ENCODE data around the gene RGS10.
"Not testable (repeated sequence)": the region's sequence is repeated elsewhere in the genome, so short reads cannot be mapped to it uniquely, and the experiment has no call there.

RGS10 gene

DNA sequence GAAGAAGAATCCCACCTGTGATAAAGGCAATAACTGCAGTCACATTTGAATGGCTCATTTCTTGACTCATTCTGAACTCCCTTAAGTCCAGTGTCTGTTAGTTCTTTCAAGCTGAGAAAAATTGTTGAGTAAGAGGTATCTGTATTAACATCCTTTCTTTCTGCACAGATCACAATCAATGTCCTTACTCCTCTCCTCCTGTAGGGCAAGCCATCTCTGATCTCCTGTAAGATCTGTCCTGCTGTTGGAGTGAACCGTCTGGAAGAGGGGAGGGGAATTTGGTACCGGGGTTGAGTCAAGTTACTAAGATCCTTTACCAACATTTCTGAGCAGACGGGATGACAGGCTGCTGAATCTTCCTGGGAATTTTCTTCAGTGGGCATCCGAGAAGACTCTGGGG, 19.6 kb upstream of the RGS10 start:
- Histone ChIP-seq H3K9me2 (replicated peaks; ENCODE audit: low read depth, low read length) (no peaks in the 10 kb centered on the region), H3K27me3 (ENCODE audit: insufficient read depth, low read length, poor library complexity, severe bottlenecking) (no peaks in the 10 kb centered on the region), H3K79me2 (ENCODE audit: insufficient read depth, low read length) (no peaks in the 10 kb centered on the region), H4K20me1 (ENCODE audit: insufficient read depth, low read length, poor library complexity, severe bottlenecking) (no peaks in the 10 kb centered on the region), H3K4me1 (ENCODE audit: insufficient read depth, low read length, poor library complexity, severe bottlenecking) (no peaks in the 10 kb centered on the region), H3K36me3 (ENCODE audit: insufficient read depth, low read length) (no peaks in the 10 kb centered on the region), H3K9me3 (ENCODE audit: insufficient read depth, low read depth, low read length) (no peaks in the 10 kb centered on the region), H3K9ac (ENCODE audit: low read depth, low read length, poor library complexity, severe bottlenecking) (no peak overlapping the region), H3K4me3 (ENCODE audit: low read length, poor library complexity, severe bottlenecking) (no peak overlapping the region), H3F3A (ENCODE audit: low read depth) (no peaks in the 10 kb centered on the region), H2AFZ (ENCODE audit: low read length) (no peak overlapping the region), H3K4me2 (ENCODE audit: low read depth, low read length, poor library complexity, severe bottlenecking) (no peak overlapping the region)
- TF ChIP-seq EZH2phosphoT487 (IDR thresholded peaks at IDR 0.05; ENCODE audit: borderline replicate concordance) (no peak), CTCF (conservative IDR thresholded peaks at IDR 0.05; ENCODE audit: low read length) (no peak)

- H3K9me3 ChIP-seq (ENCODE audit: insufficient read depth, low read depth, low read length); H3K4me3 ChIP-seq (ENCODE audit: low read length, poor library complexity, severe bottlenecking); H2AFZ ChIP-seq (ENCODE audit: low read length); H3K9ac ChIP-seq (ENCODE audit: low read depth, low read length, poor library complexity, severe bottlenecking); H3K27me3 ChIP-seq (ENCODE audit: insufficient read depth, low read length, poor library complexity, severe bottlenecking); H3K4me1 ChIP-seq (ENCODE audit: insufficient read depth, low read length, poor library complexity, severe bottlenecking); H3K9me2 ChIP-seq (replicated peaks; ENCODE audit: low read depth, low read length); H3K36me3 ChIP-seq (ENCODE audit: insufficient read depth, low read length); H3K4me2 ChIP-seq (ENCODE audit: low read depth, low read length, poor library complexity, severe bottlenecking); H3K79me2 ChIP-seq (ENCODE audit: insufficient read depth, low read length); H3F3A ChIP-seq (ENCODE audit: low read depth); H4K20me1 ChIP-seq (ENCODE audit: insufficient read depth, low read length, poor library complexity, severe bottlenecking): not testable (repeated sequence)
Observed at GRCh38 chr10:119559511-119559910, 17.0 kb upstream of the RGS10 start.

- H3K79me2 ChIP-seq (ENCODE audit: insufficient read depth, low read length); H3K9me3 ChIP-seq (ENCODE audit: insufficient read depth, low read depth, low read length); H3K9me2 ChIP-seq (replicated peaks; ENCODE audit: low read depth, low read length); H3K27me3 ChIP-seq (ENCODE audit: insufficient read depth, low read length, poor library complexity, severe bottlenecking); H3K4me3 ChIP-seq (ENCODE audit: low read length, poor library complexity, severe bottlenecking); H2AFZ ChIP-seq (ENCODE audit: low read length); H3K4me2 ChIP-seq (ENCODE audit: low read depth, low read length, poor library complexity, severe bottlenecking); H3F3A ChIP-seq (ENCODE audit: low read depth); H3K9ac ChIP-seq (ENCODE audit: low read depth, low read length, poor library complexity, severe bottlenecking); H4K20me1 ChIP-seq (ENCODE audit: insufficient read depth, low read length, poor library complexity, severe bottlenecking); H3K4me1 ChIP-seq (ENCODE audit: insufficient read depth, low read length, poor library complexity, severe bottlenecking); H3K36me3 ChIP-seq (ENCODE audit: insufficient read depth, low read length): not testable (repeated sequence)
Observed at GRCh38 chr10:119556081-119556480, 13.6 kb upstream of the RGS10 start.

- H3K9ac ChIP-seq (ENCODE audit: low read depth, low read length, poor library complexity, severe bottlenecking), result no peak overlapping the region
- H3K27me3 ChIP-seq (ENCODE audit: insufficient read depth, low read length, poor library complexity, severe bottlenecking), result no peaks in the 10 kb centered on the region
- TF ChIP-seq CTCF (conservative IDR thresholded peaks at IDR 0.05; ENCODE audit: low read length), result no peak
- no peak for TF ChIP-seq EZH2phosphoT487 (IDR thresholded peaks at IDR 0.05; ENCODE audit: borderline replicate concordance)
- no peak overlapping the region for H2AFZ ChIP-seq (ENCODE audit: low read length)
- H3K4me2 ChIP-seq (ENCODE audit: low read depth, low read length, poor library complexity, severe bottlenecking), result no peak overlapping the region
- H3K9me3 ChIP-seq (ENCODE audit: insufficient read depth, low read depth, low read length), result no peaks in the 10 kb centered on the region
- H3K36me3 ChIP-seq (ENCODE audit: insufficient read depth, low read length), result no peaks in the 10 kb centered on the region
- no peaks in the 10 kb centered on the region for H3K4me1 ChIP-seq (ENCODE audit: insufficient read depth, low read length, poor library complexity, severe bottlenecking)
- H3K4me3 ChIP-seq (ENCODE audit: low read length, poor library complexity, severe bottlenecking), result no peak overlapping the region
- no peaks in the 10 kb centered on the region for H4K20me1 ChIP-seq (ENCODE audit: insufficient read depth, low read length, poor library complexity, severe bottlenecking)
- H3K9me2 ChIP-seq (replicated peaks; ENCODE audit: low read depth, low read length), result no peaks in the 10 kb centered on the region
- no peaks in the 10 kb centered on the region for H3K79me2 ChIP-seq (ENCODE audit: insufficient read depth, low read length)
- H3F3A ChIP-seq (ENCODE audit: low read depth), result no peaks in the 10 kb centered on the region
Observed at GRCh38 chr10:119555178-119555784, 12.8 kb upstream of the RGS10 start.
